ENCODE results near the gene ZC3H18.
A peak's percentile ranks its signal among the peaks of the same experiment; 100 is the strongest.

The ZC3H18 gene

DNA sequence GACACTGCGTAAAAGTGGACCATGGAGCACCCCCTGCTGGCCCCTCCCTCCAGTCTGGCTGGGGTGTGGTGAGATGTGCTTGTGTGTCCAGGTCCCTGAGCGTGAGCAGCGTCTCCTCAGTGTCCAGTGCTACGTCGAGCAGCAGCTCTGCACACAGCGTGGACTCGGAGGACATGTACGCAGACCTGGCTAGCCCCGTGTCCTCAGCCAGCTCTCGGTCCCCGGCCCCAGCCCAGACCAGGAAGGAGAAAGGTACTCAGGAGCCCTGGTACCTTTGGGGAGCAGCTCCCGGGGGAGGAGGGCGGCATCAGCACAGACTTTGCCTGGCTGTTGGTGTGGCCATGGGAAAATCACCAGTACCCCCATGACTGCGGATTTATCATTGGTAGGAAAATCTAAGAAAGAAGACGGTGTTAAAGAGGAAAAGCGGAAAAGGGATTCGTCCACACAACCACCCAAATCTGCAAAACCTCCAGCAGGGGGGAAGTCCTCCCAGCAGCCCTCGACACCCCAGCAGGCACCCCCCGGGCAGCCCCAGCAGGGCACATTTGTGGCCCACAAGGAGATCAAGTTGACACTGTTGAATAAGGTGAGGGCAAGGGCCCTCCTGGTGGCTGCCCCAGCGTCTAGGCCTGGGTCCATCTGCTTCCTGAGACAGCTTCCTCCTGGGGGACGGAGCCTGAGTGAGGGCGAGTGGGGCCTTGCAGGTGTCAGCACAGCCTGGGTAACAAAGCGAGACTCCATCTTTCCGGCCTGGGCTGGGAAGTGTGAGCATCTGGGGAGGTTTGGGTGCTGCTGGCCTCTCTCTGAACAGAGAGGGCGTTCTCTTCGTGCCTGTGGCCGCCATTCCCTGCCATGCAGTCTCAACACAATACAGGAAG is 57.6 kb downstream of the ZC3H18 start:
- TF ChIP-seq CTCF (IDR thresholded peaks at IDR 0.05; ENCODE audit: low read depth, low read length): no peak
- no peak overlapping the region for H3K4me3 ChIP-seq (ENCODE audit: low read depth, low read length)
- no peaks in the 10 kb centered on the region for H3K9me3 ChIP-seq
- peaks cover 59% of the 10 kb centered on the region for H3K36me3 ChIP-seq
- no peaks in the 10 kb centered on the region for H3K27me3 ChIP-seq
- no peak for DNase-seq
- no peaks in the 10 kb centered on the region for H3K4me1 ChIP-seq

DNA sequence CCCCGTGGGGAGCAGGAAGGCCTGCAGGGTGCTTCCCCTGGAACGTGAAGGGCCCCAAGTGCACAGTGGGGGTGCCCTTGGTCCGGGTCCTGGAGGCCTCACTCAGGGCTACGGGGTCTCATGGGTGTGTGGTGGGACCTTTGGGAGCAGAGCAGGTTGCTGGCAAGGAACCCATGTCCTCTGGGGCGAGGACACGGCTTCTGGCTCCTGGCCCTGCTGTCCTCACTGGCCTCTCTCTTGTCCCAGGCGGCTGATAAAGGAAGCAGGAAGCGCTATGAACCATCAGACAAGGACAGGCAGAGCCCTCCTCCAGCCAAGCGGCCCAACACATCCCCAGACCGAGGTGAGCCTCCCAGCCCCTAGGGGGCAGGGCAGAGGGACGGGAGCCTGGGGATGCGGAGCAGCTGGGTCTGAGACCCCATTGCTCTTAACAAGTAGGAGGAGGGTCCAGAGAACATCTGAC is 58.3 kb downstream of the ZC3H18 start:
- DNase-seq: peak; percentile 77
- H3K36me3 ChIP-seq: peaks cover 55% of the 10 kb centered on the region
- no peaks in the 10 kb centered on the region for H3K27me3 ChIP-seq
- peak; percentile 79 for TF ChIP-seq CTCF (IDR thresholded peaks at IDR 0.05; ENCODE audit: low read depth, low read length)
- no peaks in the 10 kb centered on the region for H3K9me3 ChIP-seq
- H3K4me3 ChIP-seq (ENCODE audit: low read depth, low read length): no peak overlapping the region
- no peaks in the 10 kb centered on the region for H3K4me1 ChIP-seq

- H3K9me3 ChIP-seq: no peaks in the 10 kb centered on the region
- H3K27me3 ChIP-seq: no peaks in the 10 kb centered on the region
- no peak overlapping the region for H3K4me3 ChIP-seq (ENCODE audit: low read depth, low read length)
- DNase-seq: no peak
- H3K4me1 ChIP-seq: no peaks in the 10 kb centered on the region
- TF ChIP-seq CTCF (IDR thresholded peaks at IDR 0.05; ENCODE audit: low read depth, low read length): no peak
- H3K36me3 ChIP-seq: peaks cover 42% of the 10 kb centered on the region
Observed at GRCh38 chr16:88629835-88630234, 59.6 kb downstream of the ZC3H18 start.

DNA sequence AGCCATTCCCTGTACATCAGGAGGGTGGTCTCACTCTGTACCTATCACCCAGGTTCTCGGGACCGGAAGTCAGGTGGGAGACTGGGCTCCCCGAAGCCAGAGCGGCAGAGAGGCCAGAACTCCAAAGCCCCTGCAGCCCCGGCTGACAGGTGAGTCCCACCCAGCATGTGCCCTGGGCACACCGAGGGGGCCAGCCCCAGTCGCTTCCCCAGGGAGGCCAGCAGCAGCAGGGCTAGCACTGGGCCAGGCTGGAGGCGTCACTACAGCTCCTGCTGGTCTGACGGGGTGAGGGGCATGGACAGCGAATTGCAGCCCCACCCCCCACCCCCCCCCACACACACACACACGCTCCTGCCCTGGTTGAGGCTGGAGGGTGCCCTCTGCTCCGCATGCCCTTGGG is 60.2 kb downstream of the ZC3H18 start:
- H3K27me3 ChIP-seq: no peaks in the 10 kb centered on the region
- H3K4me1 ChIP-seq: no peaks in the 10 kb centered on the region
- peaks cover 36% of the 10 kb centered on the region for H3K36me3 ChIP-seq
- no peak for TF ChIP-seq CTCF (IDR thresholded peaks at IDR 0.05; ENCODE audit: low read depth, low read length)
- DNase-seq: peak; percentile 9
- H3K4me3 ChIP-seq (ENCODE audit: low read depth, low read length): no peak overlapping the region
- no peaks in the 10 kb centered on the region for H3K9me3 ChIP-seq

DNA sequence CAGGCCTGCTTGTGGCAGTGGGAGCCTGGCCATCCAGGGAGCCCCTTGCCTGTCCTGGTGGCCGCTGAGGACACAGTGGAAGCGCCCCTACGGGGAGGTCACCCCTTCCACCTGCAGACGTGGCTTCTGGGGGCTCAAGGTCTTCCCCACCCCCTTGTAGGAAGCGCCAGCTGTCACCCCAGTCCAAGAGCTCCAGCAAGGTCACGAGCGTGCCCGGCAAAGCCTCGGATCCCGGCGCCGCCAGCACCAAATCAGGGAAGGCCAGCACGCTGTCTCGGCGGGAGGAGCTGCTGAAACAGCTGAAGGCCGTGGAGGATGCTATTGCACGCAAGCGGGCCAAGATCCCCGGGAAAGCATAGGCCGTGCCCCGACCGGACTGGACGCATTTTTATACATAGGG is 60.7 kb downstream of the ZC3H18 start:
- Histone ChIP-seq H3K9me3 (no peaks in the 10 kb centered on the region), H3K36me3 (peaks cover 35% of the 10 kb centered on the region), H3K27me3 (no peaks in the 10 kb centered on the region), H3K4me1 (no peaks in the 10 kb centered on the region), H3K4me3 (ENCODE audit: low read depth, low read length) (no peak overlapping the region)
- TF ChIP-seq CTCF (IDR thresholded peaks at IDR 0.05; ENCODE audit: low read depth, low read length): no peak
- DNase-seq: no peak

DNA sequence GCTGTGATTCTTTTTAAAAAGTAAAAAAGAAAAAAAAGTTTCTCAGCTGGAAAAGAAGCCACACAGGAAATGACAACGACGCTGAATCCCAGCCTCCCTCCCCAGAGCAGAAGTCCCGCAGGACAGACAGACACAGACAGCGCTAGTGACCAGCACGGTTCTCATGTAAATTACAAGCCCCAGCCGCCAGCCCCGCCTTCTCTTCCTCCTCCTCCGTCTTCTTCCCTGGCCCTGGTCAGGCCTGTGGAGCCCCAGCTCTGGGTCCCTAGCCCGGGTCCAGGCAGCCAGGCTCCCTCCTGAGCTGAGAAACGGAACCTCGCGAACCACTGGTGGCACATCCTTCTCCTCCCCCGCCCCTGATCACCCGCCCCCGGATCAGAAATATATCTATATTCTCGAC is 61.2 kb downstream of the ZC3H18 start:
- peak; percentile 6 for DNase-seq
- Histone ChIP-seq H3K27me3 (no peaks in the 10 kb centered on the region), H3K4me3 (ENCODE audit: low read depth, low read length) (no peak overlapping the region), H3K9me3 (no peaks in the 10 kb centered on the region), H3K36me3 (peaks cover 35% of the 10 kb centered on the region), H3K4me1 (no peaks in the 10 kb centered on the region)
- no peak for TF ChIP-seq CTCF (IDR thresholded peaks at IDR 0.05; ENCODE audit: low read depth, low read length)
